HT-29 (cell line): Measurements from ENCODE around the gene ERVFRD-1. TPM values are rescaled to one million over a fixed set of nuclear protein-coding genes. Genes with fewer than 3 reads are reported as not detected.

Experiments used
- small RNA-seq: library from RNA; depleted of rRNA; stranded (forward); fragments of <200 nt; gene quantifications from one replicate; pipeline ENCODE3, GENCODE V24; 2014
- total RNA-seq: library from RNA; depleted of rRNA; stranded (reverse); fragments of >200 nt; shearing (Covaris generic); gene quantifications from 2 replicates; pipeline ENCODE4 v1.2.3, GENCODE V29; 2014; rRNA removed

Gene ERVFRD-1
- total RNA-seq, 1 experiment from 2014 or later: not detected

Small RNAs within 50 kb of the gene (small RNA-seq; reads per million reads assigned to genes)
- gene AL136139.1: not detected

Other genes with a start within 250 kb of the ERVFRD-1 start
- not detected in 2 replicates for gene GCM2, start 229.7 kb downstream of the ERVFRD-1 start, total RNA-seq
- gene SYCP2L, start 224.7 kb downstream of the ERVFRD-1 start, total RNA-seq: 0.08 TPM in 1 of 2 replicates, not detected in the other
- gene ELOVL2, start 67.4 kb downstream of the ERVFRD-1 start, total RNA-seq: not detected in 2 replicates
- 4.4 and 6.7 TPM in 2 replicates for gene SMIM13, start 17.9 kb downstream of the ERVFRD-1 start, total RNA-seq
- gene NEDD9, start 120.9 kb upstream of the ERVFRD-1 start, total RNA-seq: 35.4 and 36.4 TPM in 2 replicates